ENCODE data around the gene COL27A1. TPM values are rescaled to one million over a fixed set of nuclear protein-coding genes. Genes with fewer than 3 reads are reported as not detected.

COL27A1 gene
- total RNA-seq, 3 donors from 2014 or later: 3.5 to 22.0 (median 6.7) TPM

- intact Hi-C loops (cut with DNase I; ENCODE audit: low total_unique reads): no loop called here
- no peaks in the 10 kb centered on the region for H3K9me3 ChIP-seq
- H3K4me3 ChIP-seq: no peak overlapping the region
- no peak overlapping the region for H3K27ac ChIP-seq
- H3K4me1 ChIP-seq: no peaks in the 10 kb centered on the region
- DNase-seq (ENCODE audit: low spot score in 2 of 2): no peak
- no peaks in the 10 kb centered on the region for H3K27me3 ChIP-seq
- TF ChIP-seq CTCF (IDR thresholded peaks at IDR 0.05): no peak
- no peak for TF ChIP-seq POLR2A (IDR thresholded peaks at IDR 0.05)
- TF ChIP-seq POLR2AphosphoS5 (IDR thresholded peaks at IDR 0.05): peak in 1 of 3 donors; percentile 12
- no peaks in the 10 kb centered on the region for H3K36me3 ChIP-seq
Measured at GRCh38 chr9:114281473-114282103, 126.3 kb downstream of the COL27A1 start.

DNA sequence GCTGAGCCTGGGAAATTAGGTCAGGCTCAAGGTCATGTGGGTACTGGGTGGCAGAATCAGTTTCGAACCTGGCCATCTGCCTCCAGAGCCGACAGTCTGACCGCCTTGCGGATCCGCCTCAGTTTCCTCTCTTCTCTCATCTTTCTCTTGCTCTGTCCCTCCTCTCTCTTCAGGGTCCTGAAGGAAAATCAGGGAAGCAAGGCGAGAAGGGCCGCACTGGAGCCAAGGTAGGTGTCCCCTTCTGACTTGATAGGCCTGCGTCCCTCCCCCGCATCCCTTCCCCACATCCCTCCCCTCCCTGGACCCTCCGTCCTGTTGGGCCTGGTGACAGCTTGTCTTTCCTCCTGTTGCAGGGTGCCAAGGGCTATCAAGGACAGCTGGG lies 126.8 kb downstream of the COL27A1 start:
- Histone ChIP-seq H3K27me3 (no peaks in the 10 kb centered on the region), H3K4me1 (no peaks in the 10 kb centered on the region), H3K36me3 (no peaks in the 10 kb centered on the region), H3K27ac (no peak overlapping the region), H3K9me3 (no peaks in the 10 kb centered on the region), H3K4me3 (no peak overlapping the region)
- no peak for DNase-seq (ENCODE audit: low spot score in 2 of 2)
- TF ChIP-seq POLR2A (IDR thresholded peaks at IDR 0.05) (no peak), POLR2AphosphoS5 (IDR thresholded peaks at IDR 0.05) (no peak), CTCF (IDR thresholded peaks at IDR 0.05) (no peak)
- intact Hi-C loops (cut with DNase I; ENCODE audit: low total_unique reads): no loop called here

GRCh38 chr9:114282507-114282906 lies 127.2 kb downstream of the COL27A1 start:
- no peak for DNase-seq (ENCODE audit: low spot score in 2 of 2)
- H3K4me3 ChIP-seq: no peak overlapping the region
- no peaks in the 10 kb centered on the region for H3K36me3 ChIP-seq
- TF ChIP-seq CTCF (IDR thresholded peaks at IDR 0.05): no peak
- TF ChIP-seq POLR2A (IDR thresholded peaks at IDR 0.05): no peak
- no peak for TF ChIP-seq POLR2AphosphoS5 (IDR thresholded peaks at IDR 0.05)
- H3K9me3 ChIP-seq: no peaks in the 10 kb centered on the region
- no peaks in the 10 kb centered on the region for H3K27me3 ChIP-seq
- intact Hi-C loops (cut with DNase I; ENCODE audit: low total_unique reads): no loop called here
- no peaks in the 10 kb centered on the region for H3K4me1 ChIP-seq
- H3K27ac ChIP-seq: no peak overlapping the region

GRCh38 chr9:114282926-114283325 lies 127.6 kb downstream of the COL27A1 start:
- Histone ChIP-seq H3K4me3 (no peak overlapping the region), H3K4me1 (no peaks in the 10 kb centered on the region), H3K36me3 (no peaks in the 10 kb centered on the region), H3K9me3 (no peaks in the 10 kb centered on the region), H3K27ac (no peak overlapping the region), H3K27me3 (no peaks in the 10 kb centered on the region)
- intact Hi-C loops (cut with DNase I; ENCODE audit: low total_unique reads): no loop called here
- DNase-seq (ENCODE audit: low spot score in 2 of 2): no peak
- no peak for TF ChIP-seq CTCF (IDR thresholded peaks at IDR 0.05)
- TF ChIP-seq POLR2AphosphoS5 (IDR thresholded peaks at IDR 0.05): no peak
- no peak for TF ChIP-seq POLR2A (IDR thresholded peaks at IDR 0.05)

DNA sequence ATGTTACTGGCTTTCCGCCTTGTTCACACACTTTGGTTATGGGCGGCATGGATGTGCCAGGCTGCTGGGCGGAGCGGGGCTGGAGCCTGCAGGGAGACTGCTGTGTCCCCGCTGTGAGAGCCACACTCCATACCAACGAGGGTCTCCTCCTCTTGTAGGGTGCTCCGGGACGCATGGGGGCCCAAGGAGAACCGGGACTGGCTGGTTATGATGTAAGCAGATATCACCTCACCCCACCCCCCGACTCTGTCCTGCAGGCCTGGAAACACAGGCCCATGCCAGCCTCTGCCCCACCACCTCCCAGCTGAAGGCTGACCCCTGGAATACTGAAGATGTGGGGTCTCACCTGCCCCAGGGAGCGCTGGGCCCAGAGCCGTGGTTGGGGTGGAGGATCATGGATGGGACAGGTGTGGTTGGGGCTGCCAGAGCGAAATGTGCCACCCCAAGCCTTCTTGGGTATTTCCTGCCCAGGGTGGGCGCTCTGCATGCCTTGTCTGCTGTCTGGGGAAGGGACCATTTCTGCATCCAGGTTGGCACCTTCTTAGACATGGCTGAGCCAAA lies 128.3 kb downstream of the COL27A1 start:
- intact Hi-C loops (cut with DNase I; ENCODE audit: low total_unique reads): no loop called here
- no peaks in the 10 kb centered on the region for H3K36me3 ChIP-seq
- H3K4me1 ChIP-seq: no peaks in the 10 kb centered on the region
- no peak overlapping the region for H3K4me3 ChIP-seq
- H3K9me3 ChIP-seq: no peaks in the 10 kb centered on the region
- no peak for DNase-seq (ENCODE audit: low spot score in 2 of 2)
- H3K27ac ChIP-seq: no peak overlapping the region
- no peak for TF ChIP-seq POLR2AphosphoS5 (IDR thresholded peaks at IDR 0.05)
- TF ChIP-seq POLR2A (IDR thresholded peaks at IDR 0.05): no peak
- TF ChIP-seq CTCF (IDR thresholded peaks at IDR 0.05): no peak
- H3K27me3 ChIP-seq: no peaks in the 10 kb centered on the region
